Fibroblast of the conjunctiva (primary cell): ENCODE results near the gene TSHR.
"Not testable (repeated sequence)": the region's sequence is repeated elsewhere in the genome, so short reads cannot be mapped to it uniquely, and the experiment has no call there.

Experiments
- DNase-seq: peaks from one replicate; pipeline ENCODE4 v3.0.0-alpha.2; 2010; ENCODE audit warnings: low read depth

TSHR gene

GRCh38 chr14:80951491-80951890 is 3.9 kb upstream of the TSHR start:
- DNase-seq, result no peak

- not testable (repeated sequence) for DNase-seq
Measured at GRCh38 chr14:80953211-80953610, 2.2 kb upstream of the TSHR start.

GRCh38 chr14:80954687-80955299 is 628 bp upstream of the TSHR start:
- peak; percentile 61 for DNase-seq

GRCh38 chr14:80956102-80956501 is 681 bp downstream of the TSHR start:
- DNase-seq, result no peak

- DNase-seq, result no peak
Measured at GRCh38 chr14:80956922-80957321, 1.5 kb downstream of the TSHR start.

GRCh38 chr14:80957613-80958012 is 2.2 kb downstream of the TSHR start:
- no peak for DNase-seq

GRCh38 chr14:80958226-80958625 is 2.8 kb downstream of the TSHR start:
- no peak for DNase-seq

GRCh38 chr14:80958939-80959338 is 3.5 kb downstream of the TSHR start:
- DNase-seq, result no peak

GRCh38 chr14:80959496-80959895 is 4.1 kb downstream of the TSHR start:
- DNase-seq, result no peak

- no peak for DNase-seq
Measured at GRCh38 chr14:80965037-80965436, 9.6 kb downstream of the TSHR start.

GRCh38 chr14:80973931-80974641 is 18.7 kb downstream of the TSHR start:
- DNase-seq, result peak; percentile 28

- DNase-seq, result no peak
Measured at GRCh38 chr14:80974679-80975078, 19.3 kb downstream of the TSHR start.

- DNase-seq, result no peak
Measured at GRCh38 chr14:80977221-80977620, 21.8 kb downstream of the TSHR start.

GRCh38 chr14:80978403-80978802 is 23.0 kb downstream of the TSHR start:
- DNase-seq, result no peak

- DNase-seq, result no peak
Measured at GRCh38 chr14:80979951-80980350, 24.5 kb downstream of the TSHR start.

GRCh38 chr14:80981156-80981555 is 25.7 kb downstream of the TSHR start:
- DNase-seq, result no peak

GRCh38 chr14:80981673-80982072 is 26.3 kb downstream of the TSHR start:
- DNase-seq, result no peak

GRCh38 chr14:80982711-80983110 is 27.3 kb downstream of the TSHR start:
- DNase-seq, result no peak

GRCh38 chr14:80987235-80988032 is 32.0 kb downstream of the TSHR start:
- DNase-seq, result peak; percentile 55

- DNase-seq, result no peak
Measured at GRCh38 chr14:80988192-80988591, 32.8 kb downstream of the TSHR start.

- DNase-seq, result no peak
Measured at GRCh38 chr14:80988735-80989429, 33.5 kb downstream of the TSHR start.

GRCh38 chr14:80992580-80992979 is 37.2 kb downstream of the TSHR start:
- no peak for DNase-seq
